GM21737 (cell line): ENCODE measurements around the gene OGFOD3.
"Not testable (repeated sequence)": the region's sequence is repeated elsewhere in the genome, so short reads cannot be mapped to it uniquely, and the experiment has no call there.

Experiments used
- ATAC-seq: cut with Tn5 transposase; IDR thresholded peaks from one replicate; pipeline ENCODE4 v1.9.1; 2021; ENCODE audit warnings: mild to moderate bottlenecking, moderate library complexity; ENCODE audit not compliant: unreplicated experiment

Gene OGFOD3

GRCh38 chr17:82418001-82418986, at the start of gene OGFOD3, which contains the start of gene HEXD:
OGFOD3 (minus strand) TSS chr17:82418586; CDS start chr17:82418485, 101 bp downstream.
HEXD (plus strand) TSS chr17:82418347; CDS start chr17:82419800, 1,453 bp downstream.
- ATAC-seq, result peak; percentile 83

- no peak for ATAC-seq
These were observed 46.7 kb upstream of the OGFOD3 start for GRCh38 chr17:82465023-82465603.

- ATAC-seq, result no peak
These were observed 46.2 kb upstream of the OGFOD3 start for GRCh38 chr17:82464567-82464929.

DNA sequence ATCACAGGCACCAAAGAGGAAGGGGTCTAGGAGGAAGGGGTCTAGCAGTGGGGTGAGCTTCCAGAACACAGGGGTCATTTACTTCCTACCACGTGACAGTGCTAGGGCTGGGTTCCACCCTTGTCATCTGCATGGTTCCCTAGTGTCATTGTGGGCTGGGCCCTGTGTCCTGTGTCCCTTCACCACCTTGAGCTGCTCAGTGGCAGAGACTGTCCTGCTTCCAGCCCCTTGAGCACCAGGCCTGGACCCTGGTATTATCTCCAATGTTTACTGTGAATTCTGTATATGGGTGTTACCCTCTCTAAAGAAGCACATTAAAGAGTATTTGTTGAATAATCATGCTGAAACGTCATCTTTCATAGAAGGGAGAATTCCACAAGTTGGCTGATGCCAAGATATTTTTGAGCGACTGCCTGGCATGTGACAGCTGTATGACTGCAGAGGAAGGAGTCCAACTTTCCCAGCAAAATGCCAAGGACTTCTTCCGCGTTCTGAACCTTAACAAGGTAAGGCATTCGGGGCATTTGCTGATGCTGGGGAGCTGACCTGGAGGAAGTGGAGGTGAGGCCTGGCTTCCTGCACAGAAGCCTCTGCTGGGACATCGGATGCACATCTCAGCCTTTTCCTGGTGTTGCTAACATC, 45.7 kb upstream of the OGFOD3 start:
- ATAC-seq, result no peak

DNA sequence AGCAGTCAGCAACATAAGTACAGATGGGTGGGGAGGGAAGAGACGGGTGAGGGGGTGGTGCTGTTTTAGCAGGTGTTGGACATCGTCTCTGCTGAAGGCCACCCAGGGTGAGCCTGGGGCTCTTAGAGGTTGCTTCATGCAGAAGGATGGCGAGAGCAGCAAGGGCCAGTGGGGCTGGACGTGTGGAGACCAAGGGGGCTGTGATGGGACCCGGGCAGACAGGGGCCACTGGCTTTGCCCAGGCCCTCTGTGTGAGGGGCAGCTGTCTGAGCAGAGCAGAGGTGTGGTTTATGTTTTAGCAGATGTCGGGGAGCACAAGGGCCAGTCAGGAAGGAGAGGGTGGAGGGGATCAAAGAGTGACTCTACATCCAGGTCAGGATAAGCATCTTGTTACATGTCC, 45.0 kb upstream of the OGFOD3 start:
- ATAC-seq, result no peak

- no peak for ATAC-seq
These were observed 43.6 kb upstream of the OGFOD3 start for GRCh38 chr17:82461827-82462524.

GRCh38 chr17:82459936-82460335, 41.5 kb upstream of the OGFOD3 start:
- ATAC-seq, result not testable (repeated sequence)

GRCh38 chr17:82458885-82459424, 40.6 kb upstream of the OGFOD3 start:
- peak; percentile 5 for ATAC-seq

DNA sequence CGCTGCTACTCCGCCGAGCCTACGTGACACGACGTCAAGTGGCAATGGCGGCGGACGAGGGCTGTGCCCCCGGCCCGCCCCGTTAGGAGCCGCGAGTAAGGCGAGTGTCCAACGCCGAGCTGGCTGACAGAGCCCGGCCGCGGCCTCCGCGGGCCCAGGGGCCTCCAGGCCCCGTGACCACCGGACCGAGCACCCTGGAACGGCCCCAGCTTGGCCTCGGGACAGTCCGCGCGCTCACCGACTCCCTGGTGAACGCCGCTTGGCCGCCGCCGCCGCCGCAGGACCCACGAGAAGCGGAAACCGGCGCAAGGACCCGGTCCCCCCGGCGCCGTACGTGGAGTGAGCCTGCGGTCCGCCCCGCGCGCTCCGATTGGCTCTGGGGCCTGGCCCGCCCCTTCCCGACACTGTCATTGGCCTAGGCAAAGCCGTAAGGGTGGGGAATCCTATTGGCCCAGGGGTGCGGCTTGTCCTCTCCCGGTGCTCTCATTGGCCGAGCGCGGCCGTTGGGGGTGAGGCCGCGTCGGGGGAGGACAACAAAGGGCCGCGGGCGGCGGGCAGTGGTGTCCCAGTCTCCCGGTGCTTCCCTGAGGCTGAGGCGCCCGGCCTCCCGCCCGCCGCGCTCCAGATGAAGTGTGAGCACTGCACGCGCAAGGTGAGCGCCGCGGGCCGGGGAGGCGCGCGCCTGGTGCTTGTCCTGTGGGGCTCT, 39.9 kb upstream of the OGFOD3 start, which contains the start of gene NARF:
NARF (plus strand) TSS at position 563 of the 706 bp plus-strand sequence; CDS start at position 626, 63 bp downstream.
- peak; percentile 90 for ATAC-seq

DNA sequence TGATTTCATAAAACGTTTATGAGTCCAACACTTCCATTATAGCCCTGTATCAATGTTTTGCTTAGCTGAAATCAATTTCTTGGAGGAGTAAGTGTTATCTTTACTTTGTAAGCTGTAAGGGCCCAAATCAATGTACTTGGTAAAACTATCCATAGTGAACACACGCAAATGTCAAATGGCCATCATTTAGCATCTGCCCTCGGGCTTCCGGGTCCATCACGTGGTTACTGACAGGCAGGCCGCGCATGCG, 39.5 kb upstream of the OGFOD3 start:
- no peak for ATAC-seq

GRCh38 chr17:82457073-82457928, 38.9 kb upstream of the OGFOD3 start:
- peak; percentile 1 for ATAC-seq

DNA sequence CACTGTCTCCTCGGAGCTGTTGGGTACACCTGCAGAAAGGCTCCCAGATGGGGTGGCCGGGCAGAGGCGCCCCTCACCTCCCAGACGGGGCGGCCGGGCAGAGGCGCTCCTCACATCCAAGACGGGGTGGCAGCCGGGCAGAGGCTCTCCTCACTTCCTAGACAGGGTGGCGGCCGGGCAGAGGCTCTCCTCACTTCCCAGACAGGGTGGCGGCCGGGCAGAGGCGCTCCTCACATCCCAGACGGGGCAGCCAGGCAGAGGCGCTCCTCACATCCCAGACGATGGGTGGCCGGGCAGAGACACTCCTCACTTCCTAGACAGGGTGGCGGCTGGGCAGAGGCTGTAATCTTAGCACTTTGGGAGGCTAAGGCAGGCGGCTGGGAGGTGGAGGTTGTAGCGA, 35.3 kb upstream of the OGFOD3 start:
- ATAC-seq, result not testable (repeated sequence)

GRCh38 chr17:82453151-82453550, 34.8 kb upstream of the OGFOD3 start:
- not testable (repeated sequence) for ATAC-seq

DNA sequence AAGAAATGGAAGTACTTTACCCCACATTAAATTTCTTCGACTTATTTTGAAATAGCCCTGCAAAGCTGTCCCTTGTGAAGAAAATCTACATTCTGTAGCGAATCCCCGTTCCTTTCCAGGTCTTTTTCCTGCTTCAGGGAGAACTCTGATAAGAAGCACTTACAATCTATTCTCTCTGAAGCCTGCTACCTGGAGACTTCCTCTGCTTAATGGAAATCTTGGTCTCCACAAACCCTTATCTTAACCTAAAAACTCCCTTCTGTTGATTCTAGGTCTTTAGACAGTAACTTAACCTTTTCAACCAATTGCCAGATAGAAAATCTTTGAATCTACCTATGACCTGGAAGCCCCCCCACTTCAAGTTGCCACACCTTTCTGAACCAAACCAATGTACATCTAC, 33.8 kb upstream of the OGFOD3 start:
- no peak for ATAC-seq

GRCh38 chr17:82450357-82451106, 32.1 kb upstream of the OGFOD3 start, which contains the start of gene CYBC1:
CYBC1 (minus strand) TSS chr17:82450752; CDS start chr17:82449254, 1,498 bp downstream.
- peak; percentile 58 for ATAC-seq

- ATAC-seq, result no peak
These were observed 31.5 kb upstream of the OGFOD3 start for GRCh38 chr17:82449883-82450356.

DNA sequence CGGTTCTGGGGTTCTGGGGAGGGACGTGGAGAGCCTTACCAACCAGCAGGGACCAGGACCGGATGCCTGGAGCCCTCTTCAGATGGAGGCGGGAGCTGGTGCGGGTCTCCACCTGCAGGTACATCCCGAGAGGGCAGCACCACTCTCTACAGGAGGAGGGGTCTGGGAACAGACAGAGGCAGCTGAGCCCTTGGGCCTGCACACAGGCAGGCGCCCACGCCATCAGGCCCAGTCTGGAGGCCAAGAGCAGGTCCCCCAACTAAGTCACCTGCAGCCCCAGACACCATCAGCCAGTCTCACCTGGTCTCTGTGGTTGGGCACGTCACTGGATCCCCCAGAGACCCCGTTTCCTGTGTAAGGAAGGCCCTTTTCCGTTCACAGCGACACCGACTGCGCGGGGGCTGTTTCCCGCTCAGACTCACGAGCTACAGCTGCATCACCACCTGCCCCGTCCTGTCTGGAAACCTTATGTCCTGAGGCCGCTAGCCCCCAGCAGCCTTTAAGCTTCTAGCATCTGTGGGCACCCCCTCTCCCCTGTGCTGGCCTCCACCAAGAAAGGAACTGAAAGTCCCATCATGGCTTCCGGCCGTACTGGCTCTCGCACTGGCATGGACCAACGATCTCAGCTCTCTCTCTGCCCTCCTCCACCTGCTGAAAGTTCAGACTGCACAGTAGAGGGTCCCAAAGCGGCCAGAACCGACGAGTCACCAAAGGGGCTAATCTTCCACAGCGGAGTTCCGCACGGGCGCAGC, 30.9 kb upstream of the OGFOD3 start:
- peak; percentile 51 for ATAC-seq

DNA sequence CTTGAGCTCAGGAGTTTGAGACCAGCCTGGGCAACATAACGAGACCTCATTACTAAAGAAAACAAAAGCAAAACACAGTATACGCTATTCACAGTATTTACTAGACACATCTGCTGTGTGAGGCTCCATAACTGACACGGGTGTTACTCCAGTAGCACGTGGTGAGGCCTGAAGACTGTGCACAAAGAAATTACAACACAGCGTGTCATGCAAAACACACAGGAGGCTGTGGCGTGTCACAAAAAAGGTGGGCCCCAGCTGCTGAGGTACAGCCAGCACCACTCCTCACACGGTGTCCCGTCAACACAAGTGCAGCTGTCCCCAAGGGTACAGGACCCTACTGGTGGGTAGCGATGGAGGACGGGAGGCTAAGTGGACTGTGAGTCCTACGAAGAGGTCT, 29.5 kb upstream of the OGFOD3 start:
- no peak for ATAC-seq
